ENCODE data around the gene RLF.
"Not testable (repeated sequence)": the region's sequence is repeated elsewhere in the genome, so short reads cannot be mapped to it uniquely, and the experiment has no call there.

RLF gene

DNA sequence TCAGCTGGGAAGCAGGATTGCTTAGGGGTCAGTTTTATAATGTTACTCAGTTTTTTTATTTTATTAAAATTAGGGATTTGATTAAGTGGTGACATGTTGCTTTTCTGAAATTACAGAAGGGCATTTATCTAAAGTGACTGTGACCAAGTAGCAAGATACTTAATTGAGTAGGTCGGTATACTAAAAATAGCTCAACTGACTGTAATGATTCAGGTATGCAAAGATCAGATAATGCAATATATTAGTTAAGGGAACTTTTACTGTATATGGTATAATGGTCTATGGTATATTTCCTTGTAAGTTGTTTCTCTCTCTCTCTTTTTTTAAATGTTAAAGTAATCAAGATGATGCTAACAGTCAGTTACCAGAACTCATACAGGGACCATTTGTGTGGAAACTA lies 26.2 kb downstream of the RLF start:
- no peak overlapping the region for H3K14ac ChIP-seq (ENCODE audit: low read length)
- H3K79me1 ChIP-seq (ENCODE audit: low read depth, low read length) = peaks cover 7% of the 10 kb centered on the region
- no peak overlapping the region for H3K4me3 ChIP-seq (ENCODE audit: low read length in 2 of 2)
- no peak overlapping the region for H2AFZ ChIP-seq (ENCODE audit: low read length)
- no peak overlapping the region for H4K91ac ChIP-seq (ENCODE audit: low read depth, low read length, poor library complexity)
- WGBS, 2 donors (ENCODE audit: extremely low coverage in 2 of 2, insufficient read length in 2 of 2, insufficient replicate concordance in 1 of 2) = no CpG with 5 or more reads among the region's 1 CpG
- H3K4ac ChIP-seq (ENCODE audit: low read length) = no peak overlapping the region
- H4K8ac ChIP-seq (ENCODE audit: low read depth, low read length) = no peak overlapping the region
- H2BK12ac ChIP-seq (ENCODE audit: low read length) = no peak overlapping the region
- no peak overlapping the region for H2BK120ac ChIP-seq (ENCODE audit: low read depth, low read length)
- no peak overlapping the region for H3K18ac ChIP-seq (ENCODE audit: low read length)
- no peak overlapping the region for H3K23ac ChIP-seq (ENCODE audit: low read depth, low read length, poor library complexity)
- peaks cover 0 to 2% of the 10 kb centered on the region in 2 donors for H3K9me3 ChIP-seq (replicated peaks in 1 of 2; ENCODE audit: control insufficient read depth in 2 of 2, insufficient read depth in 1 of 2, low read depth in 1 of 2, low read length in 2 of 2)
- peaks cover 4 to 37% of the 10 kb centered on the region in 2 donors for H3K36me3 ChIP-seq (replicated peaks in 1 of 2; ENCODE audit: control insufficient read depth in 2 of 2, insufficient read depth in 2 of 2, low read length in 2 of 2)
- no peak overlapping the region for H2AK5ac ChIP-seq (ENCODE audit: low read depth, low read length)
- H2BK5ac ChIP-seq (ENCODE audit: low read length) = no peak overlapping the region
- H3K9ac ChIP-seq (ENCODE audit: low read depth, low read length, poor library complexity) = no peak overlapping the region
- no peak overlapping the region for H2BK15ac ChIP-seq (ENCODE audit: low read length)
- H3K4me2 ChIP-seq (ENCODE audit: insufficient read depth, low read length, poor library complexity, severe bottlenecking) = no peak overlapping the region
- no peak overlapping the region for H3K27ac ChIP-seq (replicated peaks; ENCODE audit: low read length)
- DNase-seq (ENCODE audit: low spot score) = no peak
- no peaks in the 10 kb centered on the region for H3K4me1 ChIP-seq (ENCODE audit: control insufficient read depth in 2 of 2, insufficient read depth in 1 of 2, low read depth in 1 of 2, low read length in 2 of 2)
- H3K27me3 ChIP-seq (ENCODE audit: control insufficient read depth in 3 of 3, insufficient read depth in 3 of 3, low read depth in 1 of 3, low read length in 3 of 3) = no peaks in the 10 kb centered on the region

DNA sequence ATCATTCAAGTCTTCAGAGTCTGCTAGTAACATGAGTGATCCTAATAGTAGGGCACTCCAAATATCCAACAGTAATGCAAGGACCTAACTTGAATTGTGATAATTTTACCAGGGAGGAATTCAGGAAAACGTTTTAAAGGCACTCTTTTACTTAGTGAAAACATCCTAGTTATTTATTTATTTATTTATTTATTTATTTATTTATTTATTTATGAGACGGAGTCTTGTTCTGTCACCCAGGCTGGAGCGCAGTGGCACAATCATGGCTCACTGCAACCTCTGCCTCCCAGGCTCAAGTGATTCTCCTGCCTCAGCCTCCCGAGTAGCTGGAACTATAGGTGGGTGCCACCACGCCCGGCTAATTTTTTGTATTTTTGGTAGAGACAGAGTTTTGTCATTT lies 33.5 kb downstream of the RLF start:
- H3K36me3 ChIP-seq (replicated peaks in 1 of 2; ENCODE audit: control insufficient read depth in 2 of 2, insufficient read depth in 2 of 2, low read length in 2 of 2) = peaks cover 6 to 95% of the 10 kb centered on the region in 2 donors
- H2AFZ ChIP-seq (ENCODE audit: low read length); H3K4me2 ChIP-seq (ENCODE audit: insufficient read depth, low read length, poor library complexity, severe bottlenecking): not testable (repeated sequence)

DNA sequence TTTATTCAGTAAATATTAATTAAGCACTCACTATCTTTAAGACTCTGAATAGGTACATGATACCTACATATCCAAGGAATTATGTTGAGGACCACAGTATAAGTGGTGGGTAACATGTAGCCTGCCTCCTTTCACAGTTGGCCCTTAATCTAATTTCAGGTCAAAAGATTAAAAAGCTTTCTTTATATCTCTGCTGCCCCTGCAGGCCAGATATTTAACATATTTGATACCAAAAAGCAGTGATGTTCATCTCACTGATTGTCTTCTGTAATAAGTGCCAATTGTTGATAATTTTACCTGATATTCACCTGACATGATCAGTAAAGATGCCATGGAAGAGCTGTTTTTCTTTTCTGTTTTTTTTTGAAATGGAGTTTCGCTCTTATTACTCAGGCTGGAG lies 36.5 kb downstream of the RLF start:
- no peak overlapping the region for H3K4me2 ChIP-seq (ENCODE audit: insufficient read depth, low read length, poor library complexity, severe bottlenecking)
- H3K36me3 ChIP-seq (replicated peaks in 1 of 2; ENCODE audit: control insufficient read depth in 2 of 2, insufficient read depth in 2 of 2, low read length in 2 of 2) = peaks cover 6 to 85% of the 10 kb centered on the region in 2 donors
- H3K79me1 ChIP-seq (ENCODE audit: low read depth, low read length) = no peaks in the 10 kb centered on the region
- H3K27me3 ChIP-seq (ENCODE audit: control insufficient read depth in 3 of 3, insufficient read depth in 3 of 3, low read depth in 1 of 3, low read length in 3 of 3) = no peaks in the 10 kb centered on the region
- no peak overlapping the region for H3K23ac ChIP-seq (ENCODE audit: low read depth, low read length, poor library complexity)
- no CpG with 5 or more reads among the region's 1 CpG for WGBS, 2 donors (ENCODE audit: extremely low coverage in 2 of 2, insufficient read length in 2 of 2, insufficient replicate concordance in 1 of 2)
- DNase-seq (ENCODE audit: low spot score) = no peak
- no peak overlapping the region for H3K4ac ChIP-seq (ENCODE audit: low read length)
- H3K4me3 ChIP-seq (ENCODE audit: low read length in 2 of 2) = no peak overlapping the region
- no peaks in the 10 kb centered on the region for H3K4me1 ChIP-seq (ENCODE audit: control insufficient read depth in 2 of 2, insufficient read depth in 1 of 2, low read depth in 1 of 2, low read length in 2 of 2)
- no peak overlapping the region for H3K18ac ChIP-seq (ENCODE audit: low read length)
- H2BK5ac ChIP-seq (ENCODE audit: low read length) = no peak overlapping the region
- H4K91ac ChIP-seq (ENCODE audit: low read depth, low read length, poor library complexity) = no peak overlapping the region
- H3K9me3 ChIP-seq (replicated peaks in 1 of 2; ENCODE audit: control insufficient read depth in 2 of 2, insufficient read depth in 1 of 2, low read depth in 1 of 2, low read length in 2 of 2) = no peaks in the 10 kb centered on the region
- no peak overlapping the region for H4K8ac ChIP-seq (ENCODE audit: low read depth, low read length)
- H2AFZ ChIP-seq (ENCODE audit: low read length) = no peak overlapping the region
- no peak overlapping the region for H3K9ac ChIP-seq (ENCODE audit: low read depth, low read length, poor library complexity)
- no peak overlapping the region for H2BK12ac ChIP-seq (ENCODE audit: low read length)
- H2BK120ac ChIP-seq (ENCODE audit: low read depth, low read length) = no peak overlapping the region
- H3K14ac ChIP-seq (ENCODE audit: low read length) = no peak overlapping the region
- no peak overlapping the region for H2AK5ac ChIP-seq (ENCODE audit: low read depth, low read length)
- H2BK15ac ChIP-seq (ENCODE audit: low read length) = no peak overlapping the region
- no peak overlapping the region for H3K27ac ChIP-seq (replicated peaks; ENCODE audit: low read length)

More for the DNA sequence above, 33.5 kb downstream of the RLF start:
- H4K91ac ChIP-seq (ENCODE audit: low read depth, low read length, poor library complexity); H3K27me3 ChIP-seq (ENCODE audit: control insufficient read depth in 3 of 3, insufficient read depth in 3 of 3, low read depth in 1 of 3, low read length in 3 of 3); H3K79me1 ChIP-seq (ENCODE audit: low read depth, low read length); H2BK5ac ChIP-seq (ENCODE audit: low read length); H4K8ac ChIP-seq (ENCODE audit: low read depth, low read length); H2BK15ac ChIP-seq (ENCODE audit: low read length); H3K9me3 ChIP-seq (replicated peaks in 1 of 2; ENCODE audit: control insufficient read depth in 2 of 2, insufficient read depth in 1 of 2, low read depth in 1 of 2, low read length in 2 of 2); H3K18ac ChIP-seq (ENCODE audit: low read length); H3K9ac ChIP-seq (ENCODE audit: low read depth, low read length, poor library complexity); DNase-seq (ENCODE audit: low spot score); H2BK120ac ChIP-seq (ENCODE audit: low read depth, low read length); H2AK5ac ChIP-seq (ENCODE audit: low read depth, low read length); H3K4me3 ChIP-seq (ENCODE audit: low read length in 2 of 2); H3K4me1 ChIP-seq (ENCODE audit: control insufficient read depth in 2 of 2, insufficient read depth in 1 of 2, low read depth in 1 of 2, low read length in 2 of 2); H3K27ac ChIP-seq (replicated peaks; ENCODE audit: low read length); H2BK12ac ChIP-seq (ENCODE audit: low read length); H3K14ac ChIP-seq (ENCODE audit: low read length); H3K23ac ChIP-seq (ENCODE audit: low read depth, low read length, poor library complexity); H3K4ac ChIP-seq (ENCODE audit: low read length): not testable (repeated sequence)
- WGBS, 2 donors (ENCODE audit: extremely low coverage in 2 of 2, insufficient read length in 2 of 2, insufficient replicate concordance in 1 of 2) = no CpG with 5 or more reads among the region's 6 CpGs

DNA sequence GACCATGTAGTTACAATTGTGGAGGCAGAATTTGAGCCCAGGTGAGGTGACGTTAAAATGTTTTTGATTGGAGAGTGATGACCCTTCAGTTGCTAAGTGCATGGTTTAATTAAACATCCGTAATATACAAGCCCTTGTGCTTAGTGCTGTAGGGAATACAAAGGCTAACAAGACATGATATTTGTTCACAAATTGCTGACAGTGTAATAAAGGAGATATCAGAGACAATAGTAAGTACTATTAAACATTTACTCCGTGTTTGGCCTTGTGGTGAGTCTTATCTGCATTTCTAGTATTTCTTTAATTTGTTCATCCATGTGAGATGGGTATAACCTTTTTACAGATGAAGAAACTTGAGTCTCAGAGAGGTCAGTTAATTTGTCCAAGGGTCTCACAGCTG lies 37.9 kb downstream of the RLF start:
- no peak overlapping the region for H3K4ac ChIP-seq (ENCODE audit: low read length)
- H2BK15ac ChIP-seq (ENCODE audit: low read length) = no peak overlapping the region
- H3K27ac ChIP-seq (replicated peaks; ENCODE audit: low read length) = no peak overlapping the region
- no peak overlapping the region for H2AK5ac ChIP-seq (ENCODE audit: low read depth, low read length)
- no peaks in the 10 kb centered on the region for H3K27me3 ChIP-seq (ENCODE audit: control insufficient read depth in 3 of 3, insufficient read depth in 3 of 3, low read depth in 1 of 3, low read length in 3 of 3)
- WGBS, 2 donors (ENCODE audit: extremely low coverage in 2 of 2, insufficient read length in 2 of 2, insufficient replicate concordance in 1 of 2) = no CpG with 5 or more reads among the region's 3 CpGs
- H2BK12ac ChIP-seq (ENCODE audit: low read length) = no peak overlapping the region
- peaks cover 6 to 78% of the 10 kb centered on the region in 2 donors for H3K36me3 ChIP-seq (replicated peaks in 1 of 2; ENCODE audit: control insufficient read depth in 2 of 2, insufficient read depth in 2 of 2, low read length in 2 of 2)
- no peaks in the 10 kb centered on the region for H3K4me1 ChIP-seq (ENCODE audit: control insufficient read depth in 2 of 2, insufficient read depth in 1 of 2, low read depth in 1 of 2, low read length in 2 of 2)
- no peak overlapping the region for H3K9ac ChIP-seq (ENCODE audit: low read depth, low read length, poor library complexity)
- H3K23ac ChIP-seq (ENCODE audit: low read depth, low read length, poor library complexity) = no peak overlapping the region
- no peak overlapping the region for H2BK120ac ChIP-seq (ENCODE audit: low read depth, low read length)
- DNase-seq (ENCODE audit: low spot score) = no peak
- H2BK5ac ChIP-seq (ENCODE audit: low read length) = no peak overlapping the region
- H4K91ac ChIP-seq (ENCODE audit: low read depth, low read length, poor library complexity) = no peak overlapping the region
- H2AFZ ChIP-seq (ENCODE audit: low read length) = no peak overlapping the region
- no peak overlapping the region for H4K8ac ChIP-seq (ENCODE audit: low read depth, low read length)
- H3K9me3 ChIP-seq (replicated peaks in 1 of 2; ENCODE audit: control insufficient read depth in 2 of 2, insufficient read depth in 1 of 2, low read depth in 1 of 2, low read length in 2 of 2) = no peaks in the 10 kb centered on the region
- H3K14ac ChIP-seq (ENCODE audit: low read length) = no peak overlapping the region
- H3K79me1 ChIP-seq (ENCODE audit: low read depth, low read length) = no peaks in the 10 kb centered on the region
- H3K4me3 ChIP-seq (ENCODE audit: low read length in 2 of 2) = no peak overlapping the region
- H3K18ac ChIP-seq (ENCODE audit: low read length) = no peak overlapping the region
- H3K4me2 ChIP-seq (ENCODE audit: insufficient read depth, low read length, poor library complexity, severe bottlenecking) = no peak overlapping the region

Data from neuronal stem cell (in vitro differentiated cells).